Measurements from ENCODE around the gene CFAP65. TPM values are rescaled to one million over a fixed set of nuclear protein-coding genes. Genes with fewer than 3 reads are reported as not detected.

Gene CFAP65
- total and polyA plus RNA-seq, 9 of the 15 experiments (the other 6 are each of a cell fraction or from before 2014, with no cell fraction given), result not detected

GRCh38 chr2:218962859-218963492, 78.3 kb downstream of the CFAP65 start (continued):
- TF ChIP-seq ARID4B (CRISPR knock-in tag; IDR thresholded peaks at IDR 0.05), result peak; percentile 73
- TF ChIP-seq CREB3L1 (IDR thresholded peaks at IDR 0.05; ENCODE audit: borderline replicate concordance, low read depth), result no peak
- TF ChIP-seq TCFL5 (CRISPR knock-in tag; conservative IDR thresholded peaks at IDR 0.05), result no peak
- no peak for TF ChIP-seq NUFIP1 (IDR thresholded peaks at IDR 0.05; ENCODE audit: partially characterized antibody)
- peak; percentile 76 for TF ChIP-seq NCOA1 (IDR thresholded peaks at IDR 0.05; ENCODE audit: low read depth)
- peak; percentile 8 to 22; a peak in 2 of 4 replicates for TF ChIP-seq NRF1 (conservative IDR thresholded peaks at IDR 0.05 in 1 of 2, IDR thresholded peaks at IDR 0.05 in 1 of 2)
- TF ChIP-seq MCM3 (IDR thresholded peaks at IDR 0.05), result no peak
- peak; percentile 50; the same call in 1 of the 2 replicates for TF ChIP-seq LCOR (CRISPR knock-in tag; IDR thresholded peaks at IDR 0.05)

Data from K562 (cell line).